ENCODE results near the gene ZP3.

ZP3 gene

GRCh38 chr7:76403780-76404494 is 20.8 kb upstream of the ZP3 start:
- H3K4me2 ChIP-seq = no peak overlapping the region
- H3K27me3 ChIP-seq (ENCODE audit: insufficient read depth, low read depth) = no peaks in the 10 kb centered on the region
- peaks cover 2% of the 10 kb centered on the region for H3K79me2 ChIP-seq (ENCODE audit: insufficient read depth, low read depth)
- no peak overlapping the region for H3K9ac ChIP-seq
- no peak for TF ChIP-seq CTCF (conservative IDR thresholded peaks at IDR 0.05; ENCODE audit: low read depth, low read length)
- H3K27ac ChIP-seq = no peak overlapping the region
- no peak overlapping the region for H3K4me3 ChIP-seq (IDR thresholded peaks at IDR 0.05; ENCODE audit: insufficient read depth, low read depth, low read length)
- H3K4me1 ChIP-seq (ENCODE audit: low read depth, poor library complexity, severe bottlenecking) = peaks cover 16% of the 10 kb centered on the region
- H2AFZ ChIP-seq (ENCODE audit: low read depth) = no peak overlapping the region
- H3K36me3 ChIP-seq (ENCODE audit: insufficient read depth) = no peaks in the 10 kb centered on the region
- H4K20me1 ChIP-seq (ENCODE audit: insufficient read depth) = no peaks in the 10 kb centered on the region

GRCh38 chr7:76405738-76406137 is 19.0 kb upstream of the ZP3 start:
- no peak for TF ChIP-seq CTCF (conservative IDR thresholded peaks at IDR 0.05; ENCODE audit: low read depth, low read length)
- Histone ChIP-seq H3K79me2 (ENCODE audit: insufficient read depth, low read depth) (no peaks in the 10 kb centered on the region), H4K20me1 (ENCODE audit: insufficient read depth) (no peaks in the 10 kb centered on the region), H3K4me1 (ENCODE audit: low read depth, poor library complexity, severe bottlenecking) (peaks cover 16% of the 10 kb centered on the region), H3K4me3 (IDR thresholded peaks at IDR 0.05; ENCODE audit: insufficient read depth, low read depth, low read length) (no peak overlapping the region), H2AFZ (ENCODE audit: low read depth) (no peak overlapping the region), H3K27me3 (ENCODE audit: insufficient read depth, low read depth) (no peaks in the 10 kb centered on the region), H3K27ac (no peak overlapping the region), H3K4me2 (no peak overlapping the region), H3K9ac (no peak overlapping the region), H3K36me3 (ENCODE audit: insufficient read depth) (no peaks in the 10 kb centered on the region)

- Histone ChIP-seq H4K20me1 (ENCODE audit: insufficient read depth) (no peaks in the 10 kb centered on the region), H3K27me3 (ENCODE audit: insufficient read depth, low read depth) (no peaks in the 10 kb centered on the region), H3K4me3 (IDR thresholded peaks at IDR 0.05; ENCODE audit: insufficient read depth, low read depth, low read length) (no peak overlapping the region), H3K79me2 (ENCODE audit: insufficient read depth, low read depth) (no peaks in the 10 kb centered on the region), H3K9ac (no peak overlapping the region), H3K27ac (no peak overlapping the region), H3K36me3 (ENCODE audit: insufficient read depth) (no peaks in the 10 kb centered on the region), H3K4me2 (no peak overlapping the region), H2AFZ (ENCODE audit: low read depth) (no peak overlapping the region), H3K4me1 (ENCODE audit: low read depth, poor library complexity, severe bottlenecking) (peaks cover 16% of the 10 kb centered on the region)
- no peak for TF ChIP-seq CTCF (conservative IDR thresholded peaks at IDR 0.05; ENCODE audit: low read depth, low read length)
Measured at GRCh38 chr7:76407718-76408117, 17.0 kb upstream of the ZP3 start.

- Histone ChIP-seq H3K4me1 (ENCODE audit: low read depth, poor library complexity, severe bottlenecking) (peaks cover 13% of the 10 kb centered on the region), H3K36me3 (ENCODE audit: insufficient read depth) (no peaks in the 10 kb centered on the region), H3K4me2 (no peak overlapping the region), H4K20me1 (ENCODE audit: insufficient read depth) (no peaks in the 10 kb centered on the region), H2AFZ (ENCODE audit: low read depth) (no peak overlapping the region), H3K9ac (no peak overlapping the region), H3K79me2 (ENCODE audit: insufficient read depth, low read depth) (no peaks in the 10 kb centered on the region), H3K27ac (no peak overlapping the region), H3K4me3 (IDR thresholded peaks at IDR 0.05; ENCODE audit: insufficient read depth, low read depth, low read length) (no peak overlapping the region), H3K27me3 (ENCODE audit: insufficient read depth, low read depth) (no peaks in the 10 kb centered on the region)
- no peak for TF ChIP-seq CTCF (conservative IDR thresholded peaks at IDR 0.05; ENCODE audit: low read depth, low read length)
Measured at GRCh38 chr7:76408121-76408560, 16.6 kb upstream of the ZP3 start.
